Effector memory CD4-positive, alpha-beta T cell (primary cell): Measurements from ENCODE around the gene FYN.

Experiments used
- DNase-seq, 3 donors: peaks; one replicate each; pipeline ENCODE4 v3.0.0-alpha.2; 2020
- H3K27ac ChIP-seq: 2 replicates; pipeline ENCODE4 v1.7.0; 2013; ENCODE audit warnings: mild to moderate bottlenecking, low read length, moderate library complexity; ENCODE audit not compliant: insufficient read depth, poor library complexity, severe bottlenecking
- H3K27me3 ChIP-seq: replicated peaks from 2 replicates; pipeline ENCODE4 v1.7.0; 2013; ENCODE audit warnings: mild to moderate bottlenecking, low read length; ENCODE audit not compliant: insufficient read depth, control insufficient read depth, poor library complexity, severe bottlenecking
- H3K36me3 ChIP-seq: 2 replicates; pipeline ENCODE4 v1.7.0; 2013; ENCODE audit warnings: mild to moderate bottlenecking, low read length, moderate library complexity; ENCODE audit not compliant: control insufficient read depth, insufficient read depth
- H3K4me1 ChIP-seq: 2 replicates; pipeline ENCODE4 v1.7.0; 2013; ENCODE audit warnings: low read length, mild to moderate bottlenecking; ENCODE audit not compliant: control insufficient read depth, insufficient read depth, poor library complexity, severe bottlenecking
- H3K4me3 ChIP-seq: 2 replicates; pipeline ENCODE4 v1.7.0; 2013; ENCODE audit warnings: low read length, low read depth, mild to moderate bottlenecking; ENCODE audit not compliant: insufficient read depth, poor library complexity, severe bottlenecking
- H3K9me3 ChIP-seq: 2 replicates; pipeline ENCODE4 v1.7.0; 2013; ENCODE audit warnings: mild to moderate bottlenecking, low read length, moderate library complexity; ENCODE audit not compliant: control insufficient read depth

The FYN gene

DNA sequence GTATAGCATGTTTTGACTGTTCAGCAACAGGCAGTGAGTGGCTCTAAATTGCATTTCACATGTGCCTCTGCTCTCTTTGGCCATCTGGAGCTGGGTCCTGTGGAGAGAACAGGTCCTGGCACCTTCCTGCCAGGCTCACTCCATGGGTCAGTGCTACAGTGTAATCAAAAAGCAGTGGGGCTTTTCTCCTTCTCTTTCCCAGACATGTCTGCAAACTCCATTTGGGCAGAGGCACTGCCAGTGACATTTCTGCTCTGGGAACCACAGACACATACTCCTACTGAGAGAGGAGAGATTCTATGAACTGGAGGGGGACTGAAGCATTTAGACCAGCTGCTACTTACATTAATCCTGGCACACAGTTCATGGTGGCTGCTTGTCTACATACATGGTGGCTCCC lies 199.3 kb downstream of the FYN start:
- DNase-seq = no peak
- H3K27ac ChIP-seq = no peak overlapping the region
- H3K9me3 ChIP-seq = no peaks in the 10 kb centered on the region
- H3K4me3 ChIP-seq = no peak overlapping the region
- H3K27me3 ChIP-seq = no peaks in the 10 kb centered on the region
- peaks cover 6% of the 10 kb centered on the region for H3K4me1 ChIP-seq
- peaks cover 74% of the 10 kb centered on the region for H3K36me3 ChIP-seq

DNA sequence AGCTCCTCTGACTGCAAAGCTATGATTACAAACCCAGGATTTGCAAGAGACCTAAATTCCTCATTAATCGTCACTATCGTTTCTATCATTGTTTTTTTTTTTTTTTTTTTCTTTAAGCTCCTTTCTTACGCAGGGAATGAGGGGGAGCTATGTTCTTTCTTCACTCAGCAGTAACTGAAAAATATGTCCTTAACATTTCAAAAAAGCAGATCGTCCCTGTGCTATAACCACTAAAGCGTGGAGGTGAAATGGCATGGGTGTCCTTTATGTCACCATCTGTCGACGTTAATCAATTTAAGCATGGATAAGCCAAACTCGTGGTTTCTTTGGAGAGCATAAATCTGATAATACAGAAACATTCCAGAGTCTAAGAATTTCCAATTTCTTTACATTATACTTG lies 199.7 kb downstream of the FYN start:
- Histone ChIP-seq H3K36me3 (peaks cover 74% of the 10 kb centered on the region), H3K4me3 (no peak overlapping the region), H3K27ac (no peak overlapping the region), H3K27me3 (no peaks in the 10 kb centered on the region), H3K9me3 (no peaks in the 10 kb centered on the region), H3K4me1 (peaks cover 6% of the 10 kb centered on the region)
- no peak for DNase-seq

DNA sequence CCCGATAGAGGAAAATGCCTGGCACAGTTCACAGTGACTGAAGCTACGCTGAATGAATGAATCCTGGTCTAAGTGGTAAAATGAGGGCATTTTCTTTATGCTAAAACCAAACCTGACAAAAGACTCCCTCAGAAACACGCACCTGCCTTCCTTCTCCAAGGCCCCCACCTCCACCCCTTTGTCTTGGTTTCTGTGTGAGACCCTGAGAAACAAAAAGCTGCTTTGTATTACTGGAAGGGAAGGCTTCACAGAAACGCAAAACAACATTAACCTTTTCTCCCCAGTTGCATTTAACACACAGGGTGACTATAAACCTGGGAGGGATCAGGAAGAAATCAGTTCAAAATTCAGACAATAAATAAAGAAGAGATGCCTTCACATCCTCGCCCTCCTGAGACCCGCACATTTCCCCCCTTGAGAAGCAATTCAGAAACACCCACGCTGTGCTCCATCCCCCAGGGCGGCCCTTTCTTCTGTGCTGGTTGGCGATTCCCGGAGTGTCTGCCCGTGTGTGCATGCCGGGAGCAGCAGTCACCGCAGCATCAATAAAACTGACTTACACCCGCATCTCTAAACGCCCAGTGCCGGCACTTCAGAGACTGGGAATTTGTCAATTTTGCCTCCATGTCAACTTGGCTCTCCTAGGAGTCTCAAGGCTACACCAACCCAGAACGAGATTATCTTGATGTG lies 200.3 kb downstream of the FYN start:
- peaks cover 78% of the 10 kb centered on the region for H3K36me3 ChIP-seq
- H3K27me3 ChIP-seq = no peaks in the 10 kb centered on the region
- H3K4me1 ChIP-seq = peaks cover 6% of the 10 kb centered on the region

DNA sequence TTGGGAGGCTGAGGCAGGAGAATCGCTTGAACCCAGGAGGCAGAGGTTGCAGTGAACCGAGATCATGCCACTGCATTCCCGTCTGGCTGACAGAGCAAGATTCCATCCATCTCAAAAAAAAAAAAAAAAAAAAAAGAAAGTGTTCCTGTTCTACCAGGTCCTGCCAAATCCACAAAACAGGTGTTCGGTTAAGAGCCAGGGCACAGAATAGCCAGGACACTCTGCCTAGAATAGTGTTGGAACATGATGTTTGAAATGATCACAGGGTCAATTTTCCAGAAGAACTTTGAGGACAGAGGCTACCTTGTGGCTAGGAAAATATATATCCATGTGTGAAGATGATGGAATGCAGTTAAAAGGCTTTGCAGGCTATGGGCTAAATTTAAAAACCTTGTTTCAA lies 203.9 kb downstream of the FYN start:
- Histone ChIP-seq H3K27me3 (no peaks in the 10 kb centered on the region), H3K9me3 (no peaks in the 10 kb centered on the region), H3K36me3 (peaks cover 79% of the 10 kb centered on the region), H3K4me1 (no peaks in the 10 kb centered on the region), H3K27ac (no peak overlapping the region), H3K4me3 (no peak overlapping the region)
- no peak for DNase-seq

More for the DNA sequence above, 200.3 kb downstream of the FYN start:
- Histone ChIP-seq H3K9me3 (no peaks in the 10 kb centered on the region), H3K27ac (no peak overlapping the region), H3K4me3 (no peak overlapping the region)
- no peak for DNase-seq

DNA sequence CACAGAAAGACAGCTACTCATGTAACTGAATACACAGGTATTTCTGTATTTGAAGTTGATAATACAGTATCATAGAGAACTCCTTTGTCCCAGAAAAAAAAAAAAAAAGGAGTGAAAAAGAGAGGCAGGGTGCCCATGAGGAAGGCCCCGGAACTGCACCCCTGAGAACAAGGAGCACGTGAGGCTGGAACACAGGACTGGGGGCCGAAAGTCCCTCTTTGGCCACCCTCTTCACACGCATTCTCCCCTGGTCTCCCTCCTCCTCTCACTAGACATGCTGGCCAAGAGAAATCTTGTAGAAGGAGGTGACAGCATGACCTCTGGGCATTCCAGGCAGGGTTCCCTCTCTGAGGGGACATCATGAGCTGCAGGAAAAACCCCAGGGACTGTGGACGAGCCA lies 204.8 kb downstream of the FYN start:
- Histone ChIP-seq H3K4me1 (no peaks in the 10 kb centered on the region), H3K27me3 (no peaks in the 10 kb centered on the region), H3K9me3 (no peaks in the 10 kb centered on the region), H3K4me3 (no peak overlapping the region), H3K27ac (no peak overlapping the region), H3K36me3 (peaks cover 79% of the 10 kb centered on the region)
- DNase-seq = no peak

DNA sequence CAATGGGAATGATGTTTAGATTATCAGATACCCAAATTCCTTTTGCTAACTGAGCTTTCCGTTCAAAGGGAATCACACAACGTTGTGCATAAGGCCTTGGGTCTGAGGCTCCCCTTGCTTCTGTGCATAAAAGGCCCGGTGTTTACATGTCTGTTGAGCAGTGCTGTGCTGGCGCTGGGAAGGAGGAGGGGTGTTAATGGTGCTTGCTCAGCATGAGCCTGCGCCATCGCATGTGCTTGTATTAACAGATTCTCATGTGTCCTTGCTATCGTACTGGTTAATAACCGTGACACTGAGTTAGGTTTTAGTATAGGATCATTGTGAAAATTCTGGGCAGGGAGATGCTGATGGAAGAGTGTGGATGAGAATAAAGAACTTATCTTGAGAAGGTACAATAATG lies 205.3 kb downstream of the FYN start:
- H3K9me3 ChIP-seq = no peaks in the 10 kb centered on the region
- H3K4me1 ChIP-seq = no peaks in the 10 kb centered on the region
- no peaks in the 10 kb centered on the region for H3K27me3 ChIP-seq
- H3K36me3 ChIP-seq = peaks cover 79% of the 10 kb centered on the region
- no peak for DNase-seq
- no peak overlapping the region for H3K27ac ChIP-seq
- H3K4me3 ChIP-seq = no peak overlapping the region

DNA sequence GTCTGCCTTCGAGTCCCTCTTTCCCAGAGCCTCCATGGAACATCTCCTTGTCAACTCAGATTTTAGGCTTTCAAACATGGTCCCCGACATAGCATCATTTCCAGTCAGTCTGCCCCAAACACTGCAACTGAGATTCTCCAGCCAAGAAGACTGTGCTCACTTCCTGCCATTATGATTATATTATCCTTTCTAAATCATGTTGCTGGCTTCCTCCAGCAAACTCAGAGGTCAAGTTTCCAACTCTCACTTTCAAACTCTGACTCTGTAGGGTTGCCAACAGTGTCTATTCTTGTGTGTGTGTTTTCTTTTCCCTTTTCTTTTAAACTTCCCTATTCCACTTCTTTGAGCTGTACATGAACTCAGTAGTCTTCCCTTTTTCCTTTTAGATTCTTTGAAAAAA lies 206.4 kb downstream of the FYN start:
- Histone ChIP-seq H3K36me3 (peaks cover 79% of the 10 kb centered on the region), H3K4me3 (no peak overlapping the region), H3K27me3 (no peaks in the 10 kb centered on the region), H3K4me1 (no peaks in the 10 kb centered on the region), H3K27ac (no peak overlapping the region), H3K9me3 (no peaks in the 10 kb centered on the region)
- no peak for DNase-seq

DNA sequence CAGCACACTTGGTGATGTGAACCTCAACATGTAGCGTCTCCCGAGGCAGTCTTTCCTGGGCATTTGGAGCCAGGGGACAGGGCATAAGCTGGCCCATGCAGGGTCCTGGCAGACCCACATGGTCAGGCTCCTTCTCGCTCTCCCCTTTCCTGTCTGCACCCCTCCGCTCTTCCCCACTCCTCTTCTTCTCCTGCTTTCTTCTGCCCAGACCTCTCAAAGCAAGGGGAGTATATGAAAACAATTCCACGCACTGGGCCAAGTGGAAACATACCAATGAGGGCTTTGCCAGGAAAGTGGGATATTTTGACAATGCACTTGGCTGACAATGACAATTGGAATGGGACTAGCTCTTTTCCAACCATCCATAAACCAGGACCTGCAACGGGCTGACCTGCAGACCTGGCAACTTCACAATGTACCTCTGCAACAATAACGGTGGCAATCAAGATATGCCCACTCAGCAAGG lies 208.7 kb downstream of the FYN start:
- Histone ChIP-seq H3K9me3 (no peaks in the 10 kb centered on the region), H3K27ac (no peak overlapping the region), H3K27me3 (no peaks in the 10 kb centered on the region), H3K4me3 (no peak overlapping the region), H3K4me1 (no peaks in the 10 kb centered on the region), H3K36me3 (peaks cover 70% of the 10 kb centered on the region)
- no peak for DNase-seq

DNA sequence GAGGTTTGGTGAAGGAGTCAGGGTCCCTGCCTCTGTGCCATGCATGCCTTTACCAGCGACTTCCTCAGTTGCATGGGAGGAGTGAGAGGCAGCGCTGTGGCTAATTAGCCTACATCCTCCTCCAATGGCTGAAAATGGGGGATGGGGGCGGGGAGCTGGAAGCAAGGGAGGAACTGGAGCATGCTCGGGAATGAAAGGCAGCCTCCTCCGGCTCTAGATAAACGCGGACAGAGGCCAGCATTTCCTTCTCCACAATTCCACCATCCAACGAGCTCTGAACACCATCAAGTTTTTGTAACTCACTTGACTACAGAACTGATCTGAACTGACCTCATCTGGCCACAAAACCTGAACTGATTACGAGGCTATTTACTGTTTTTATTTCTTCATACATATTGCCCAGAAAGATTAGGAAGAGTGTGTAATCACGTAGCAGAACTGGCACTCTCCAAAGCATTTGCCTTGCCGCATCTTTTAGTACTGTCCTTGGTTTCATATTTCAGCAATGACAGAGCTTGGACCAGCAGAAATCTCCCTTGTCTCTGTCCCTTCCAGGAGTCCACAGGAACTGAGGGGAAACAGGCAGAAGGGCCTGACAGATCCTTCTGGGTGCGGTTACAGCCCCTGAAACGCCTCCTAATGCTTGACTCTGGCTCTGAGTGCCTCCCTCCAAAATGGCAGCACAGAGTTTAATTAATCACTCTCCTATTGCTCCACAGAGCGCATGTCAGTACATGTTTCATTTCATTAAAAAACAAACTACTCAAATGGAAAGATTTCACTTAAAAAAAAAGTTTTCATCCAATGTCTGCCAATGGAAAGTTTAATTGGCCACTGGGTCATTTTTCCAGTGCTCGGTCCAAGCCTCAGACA lies 209.3 kb downstream of the FYN start:
- no peak for DNase-seq
- Histone ChIP-seq H3K4me3 (no peak overlapping the region), H3K4me1 (no peaks in the 10 kb centered on the region), H3K36me3 (peaks cover 68% of the 10 kb centered on the region), H3K27ac (no peak overlapping the region), H3K27me3 (no peaks in the 10 kb centered on the region), H3K9me3 (no peaks in the 10 kb centered on the region)
